Posterior vena cava (tissue), 2 donors: ENCODE data around the gene SRA1. TPM values are rescaled to one million over a fixed set of nuclear protein-coding genes. Genes with fewer than 3 reads are reported as not detected.

ENCODE experiments used
- DNase-seq: peaks from one replicate; pipeline ENCODE4 v3.0.0-alpha.2; 2020; ENCODE audit warnings: low spot score
- intact Hi-C, 2 donors: fragments of 100-400 bp; cut with DNase I; formaldehyde crosslinking; loops; one replicate each; pipeline versions ENCODE4 v1.14.1 to v1.14.2; 2022 to 2023
- microRNA-seq, 2 donors: library from miRNA; unstranded; fragments of <30 nt; microRNA quantifications; one replicate each; pipeline ENCODE4 v1.2.0, GENCODE V29; 2020 to 2021; ENCODE audit warnings: borderline microRNAs expressed in 2 of 2
- total RNA-seq, 2 donors: library from RNA; stranded (reverse); fragmentation: NEBNext Ultra II Directional; extraction: Animal tissue kit (Norgen Biotek cat#: 25700); gene quantifications; one replicate each; pipeline ENCODE4 v1.2.1, GENCODE V29; 2021
- donor health status: DM: yes; HTN: yes; CAD: no.
- donor health status: DM: yes; HTN: yes; CAD: no.

The SRA1 gene
- total RNA-seq, 2 donors from 2014 or later, result 27.9 to 28.0 TPM

DNA sequence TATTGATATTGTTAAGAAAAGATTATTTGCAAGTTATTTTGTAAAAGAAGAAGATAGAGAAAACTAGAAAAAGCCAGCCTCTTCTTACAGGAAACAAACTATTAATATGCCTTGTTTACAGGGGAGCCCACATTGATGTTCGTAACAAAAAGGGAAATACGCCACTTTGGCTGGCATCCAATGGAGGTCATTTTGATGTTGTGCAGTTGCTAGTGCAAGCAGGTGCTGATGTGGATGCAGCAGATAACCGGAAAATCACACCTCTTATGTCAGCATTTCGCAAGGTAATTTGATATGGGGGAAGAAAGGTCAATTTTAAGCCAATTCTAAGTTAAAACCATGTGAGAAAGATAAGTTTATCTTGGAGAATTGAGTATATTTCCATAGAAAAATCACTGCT is 47.4 kb downstream of the SRA1 start:
- intact Hi-C loops, result no loop called here
- DNase-seq, result no peak

DNA sequence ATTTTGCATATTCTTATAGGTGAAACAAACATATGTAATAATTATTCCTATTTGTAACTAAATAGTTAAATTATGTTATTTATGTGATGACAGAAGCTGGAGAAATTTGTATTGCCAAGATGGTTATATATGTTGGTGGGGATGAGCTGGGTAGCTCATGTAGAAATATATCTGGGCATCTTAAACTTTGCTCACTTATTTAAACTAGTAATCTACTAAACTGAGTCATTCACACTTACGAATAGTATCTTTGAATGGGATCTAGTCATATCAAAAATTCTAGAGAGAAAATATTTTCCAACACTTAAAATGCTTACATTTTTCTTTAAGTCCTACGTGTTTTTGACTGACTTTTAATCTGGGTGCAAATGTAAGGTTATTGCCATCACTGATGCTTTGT is 54.4 kb downstream of the SRA1 start:
- DNase-seq, result no peak
- intact Hi-C loops, result no loop called here

Small RNA genes within 50 kb of the gene (microRNA-seq; reads per million reads assigned to microRNA genes)
- 0 reads per million in 2 donors for gene MIR6831

Other genes with a start within 250 kb of the SRA1 start
- 1 to 10 TPM; 6.9 to 9.5 TPM for gene HBEGF, start 210.9 kb downstream of the SRA1 start, total RNA-seq
- not detected for gene SLC4A9, start 197.3 kb downstream of the SRA1 start, total RNA-seq
- gene ANKHD1, start 155.6 kb downstream of the SRA1 start, total RNA-seq, result 10 to 100 TPM; 90.8 to 93.2 TPM
- gene EIF4EBP3, start 9.8 kb downstream of the SRA1 start, total RNA-seq, result 10 to 100 TPM in 1 of 2 donors, 1 to 10 TPM in 1; 8.5 to 11.0 TPM
- 10 to 100 TPM; 12.5 to 19.7 TPM for gene APBB3, start 7.1 kb upstream of the SRA1 start, total RNA-seq
- gene SLC35A4, start 7.4 kb upstream of the SRA1 start, total RNA-seq, result 10 to 100 TPM; 43.9 to 55.0 TPM
- 10 to 100 TPM; 64.6 to 68.8 TPM for gene CD14, start 75.7 kb upstream of the SRA1 start, total RNA-seq
- 10 to 100 TPM in 1 of 2 donors, 1 to 10 TPM in 1; 6.6 to 11.2 TPM for gene TMCO6, start 82.0 kb upstream of the SRA1 start, total RNA-seq
- gene NDUFA2, start 90.2 kb upstream of the SRA1 start, total RNA-seq, result 10 to 100 TPM; 37.4 to 45.9 TPM
- 10 to 100 TPM; 63.1 to 70.3 TPM for gene IK, start 90.4 kb upstream of the SRA1 start, total RNA-seq
- gene WDR55, start 107.4 kb upstream of the SRA1 start, total RNA-seq, result 10 to 100 TPM; 13.0 to 14.9 TPM
- gene DND1, start 116.1 kb upstream of the SRA1 start, total RNA-seq, result under 1 TPM; 0.52 to 0.56 TPM
- gene HARS1, start 133.9 kb upstream of the SRA1 start, total RNA-seq, result 10 to 100 TPM; 38.0 to 48.2 TPM
- gene HARS2, start 134.0 kb upstream of the SRA1 start, total RNA-seq, result 10 to 100 TPM; 16.8 to 19.2 TPM
- gene ZMAT2, start 143.0 kb upstream of the SRA1 start, total RNA-seq, result 10 to 100 TPM; 31.8 to 34.9 TPM
- not detected for gene PCDHA1, start 228.7 kb upstream of the SRA1 start, total RNA-seq
- under 1 TPM in 1 of 2 donors, not detected in 1; 0.14 TPM for gene PCDHA2, start 237.4 kb upstream of the SRA1 start, total RNA-seq
- gene PCDHA3, start 243.6 kb upstream of the SRA1 start, total RNA-seq, result under 1 TPM; 0.19 to 0.23 TPM
- gene PCDHA4, start 249.6 kb upstream of the SRA1 start, total RNA-seq, result under 1 TPM; 0.32 to 0.48 TPM